OCI-LY1 (cell line): ENCODE measurements around the gene KLHL2.

Experiments
- H2AFZ ChIP-seq: fragments of 200-600 bp; sonication (generic), shearing (Covaris generic); 2 replicates; pipeline ENCODE4 v1.6.0; 2014; ENCODE audit warnings: antibody characterized with exemption, mild to moderate bottlenecking, low read length
- H3F3A ChIP-seq: fragments of 200-600 bp; sonication (generic), shearing (Covaris generic); 2 replicates; pipeline ENCODE4 v1.6.0; 2014; ENCODE audit warnings: mild to moderate bottlenecking, antibody characterized with exemption, low read length, moderate library complexity; ENCODE audit not compliant: insufficient read depth
- H3K27ac ChIP-seq: fragments of 200-600 bp; sonication (generic); 2 replicates; pipeline ENCODE4 v1.5.1; 2014; ENCODE audit warnings: low read length, mixed run types, mild to moderate bottlenecking, low read depth; ENCODE audit not compliant: poor library complexity, severe bottlenecking
- H3K27me3 ChIP-seq: fragments of 200-600 bp; sonication (generic); 2 replicates; pipeline ENCODE4 v1.6.0; 2014; ENCODE audit warnings: antibody characterized with exemption, mild to moderate bottlenecking, low read length, moderate library complexity; ENCODE audit not compliant: insufficient read depth
- H3K36me3 ChIP-seq: fragments of 200-600 bp; sonication (generic); 2 replicates; pipeline ENCODE4 v1.6.1; 2014; ENCODE audit warnings: mild to moderate bottlenecking, antibody characterized with exemption, low read length, moderate library complexity, mixed read lengths; ENCODE audit not compliant: insufficient read depth
- H3K4me1 ChIP-seq: fragments of 200-600 bp; sonication (generic); 2 replicates; pipeline ENCODE4 v1.5.1; 2014; ENCODE audit warnings: mild to moderate bottlenecking, low read length, moderate library complexity; ENCODE audit not compliant: insufficient read depth, severe bottlenecking
- H3K4me2 ChIP-seq: fragments of 200-600 bp; sonication (generic), shearing (Covaris generic); 2 replicates; pipeline ENCODE4 v1.6.1; 2014; ENCODE audit warnings: low read length
- H3K4me3 ChIP-seq: fragments of 200-600 bp; sonication (generic); 2 replicates; pipeline ENCODE4 v1.5.1; 2014; ENCODE audit warnings: low read length, low read depth, mild to moderate bottlenecking, mixed read lengths; ENCODE audit not compliant: poor library complexity, severe bottlenecking
- H3K79me2 ChIP-seq: fragments of 200-600 bp; shearing (Covaris generic); 2 replicates; pipeline ENCODE4 v1.6.1; 2016; ENCODE audit warnings: mixed run types, low read length, mixed read lengths; ENCODE audit not compliant: insufficient read depth
- H3K9ac ChIP-seq: fragments of 200-600 bp; sonication (generic), shearing (Covaris generic); 2 replicates; pipeline ENCODE4 v1.6.1; 2014; ENCODE audit warnings: mild to moderate bottlenecking, low read length, mixed read lengths
- H3K9me2 ChIP-seq: fragments of 200-600 bp; sonication (generic), shearing (Covaris generic); 2 replicates; pipeline ENCODE4 v1.6.1; 2014; ENCODE audit warnings: low read depth, mild to moderate bottlenecking, low read length, mixed read lengths
- H3K9me3 ChIP-seq: fragments of 200-600 bp; shearing (Covaris generic); 2 replicates; pipeline ENCODE4 v1.6.1; 2014; ENCODE audit warnings: low read length, mixed read lengths
- H4K20me1 ChIP-seq: fragments of 200-600 bp; sonication (generic), shearing (Covaris generic); 2 replicates; pipeline ENCODE4 v1.6.0; 2016; ENCODE audit warnings: mild to moderate bottlenecking, low read length; ENCODE audit not compliant: insufficient read depth
- EZH2 ChIP-seq: fragments of 200-600 bp; sonication (generic), shearing (Covaris generic); IDR thresholded peaks from 2 replicates; pipeline ENCODE4 v1.8.0; 2017; ENCODE audit warnings: borderline replicate concordance, mixed run types, mild to moderate bottlenecking, antibody characterized with exemption, low read length, moderate library complexity, mixed read lengths
- TF ChIP-seq, protein P1 (sequence below): fragments of 200-600 bp; sonication (generic), shearing (Covaris generic); IDR thresholded peaks from 2 replicates; pipeline ENCODE4 v1.5.1; 2017; ENCODE audit warnings: mild to moderate bottlenecking, antibody characterized with exemption, low read length, moderate library complexity, mixed read lengths

KLHL2 gene

DNA sequence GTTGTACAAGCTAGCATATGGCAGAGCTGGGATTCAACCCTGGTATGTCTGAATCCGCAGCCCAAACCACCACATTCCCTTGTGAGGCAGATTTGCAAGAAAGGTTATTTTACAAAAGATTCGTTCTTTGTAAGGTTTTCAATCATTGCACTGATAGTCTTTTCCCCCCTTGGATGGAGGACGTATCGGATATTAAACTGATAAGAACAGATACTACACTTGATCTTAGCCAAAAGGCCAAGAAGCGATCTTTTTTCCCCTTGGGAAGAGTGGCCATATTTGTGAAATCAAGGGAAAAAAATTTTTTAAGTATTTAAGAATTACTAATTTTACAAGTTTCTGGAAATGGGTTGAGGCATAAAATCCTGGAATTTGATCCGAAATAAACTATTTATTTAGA, 85.7 kb downstream of the KLHL2 start:
- H3F3A ChIP-seq, result no peaks in the 10 kb centered on the region
- no peaks in the 10 kb centered on the region for H3K9me3 ChIP-seq
- no peaks in the 10 kb centered on the region for H3K79me2 ChIP-seq
- H3K27ac ChIP-seq, result no peak overlapping the region
- peaks cover 7% of the 10 kb centered on the region; the same call in 1 of the 2 replicates for H3K36me3 ChIP-seq
- H3K4me3 ChIP-seq, result no peak overlapping the region
- TF ChIP-seq EZH2, result no peak
- TF ChIP-seq, protein P1, sequence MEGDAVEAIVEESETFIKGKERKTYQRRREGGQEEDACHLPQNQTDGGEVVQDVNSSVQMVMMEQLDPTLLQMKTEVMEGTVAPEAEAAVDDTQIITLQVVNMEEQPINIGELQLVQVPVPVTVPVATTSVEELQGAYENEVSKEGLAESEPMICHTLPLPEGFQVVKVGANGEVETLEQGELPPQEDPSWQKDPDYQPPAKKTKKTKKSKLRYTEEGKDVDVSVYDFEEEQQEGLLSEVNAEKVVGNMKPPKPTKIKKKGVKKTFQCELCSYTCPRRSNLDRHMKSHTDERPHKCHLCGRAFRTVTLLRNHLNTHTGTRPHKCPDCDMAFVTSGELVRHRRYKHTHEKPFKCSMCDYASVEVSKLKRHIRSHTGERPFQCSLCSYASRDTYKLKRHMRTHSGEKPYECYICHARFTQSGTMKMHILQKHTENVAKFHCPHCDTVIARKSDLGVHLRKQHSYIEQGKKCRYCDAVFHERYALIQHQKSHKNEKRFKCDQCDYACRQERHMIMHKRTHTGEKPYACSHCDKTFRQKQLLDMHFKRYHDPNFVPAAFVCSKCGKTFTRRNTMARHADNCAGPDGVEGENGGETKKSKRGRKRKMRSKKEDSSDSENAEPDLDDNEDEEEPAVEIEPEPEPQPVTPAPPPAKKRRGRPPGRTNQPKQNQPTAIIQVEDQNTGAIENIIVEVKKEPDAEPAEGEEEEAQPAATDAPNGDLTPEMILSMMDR, result no peak
- H3K4me1 ChIP-seq, result peaks cover 19% of the 10 kb centered on the region
- H3K27me3 ChIP-seq, result no peaks in the 10 kb centered on the region
- H3K4me2 ChIP-seq, result no peak overlapping the region
- H3K9ac ChIP-seq, result no peak overlapping the region
- no peaks in the 10 kb centered on the region for H4K20me1 ChIP-seq
- no peak overlapping the region for H2AFZ ChIP-seq
- H3K9me2 ChIP-seq, result no peaks in the 10 kb centered on the region

DNA sequence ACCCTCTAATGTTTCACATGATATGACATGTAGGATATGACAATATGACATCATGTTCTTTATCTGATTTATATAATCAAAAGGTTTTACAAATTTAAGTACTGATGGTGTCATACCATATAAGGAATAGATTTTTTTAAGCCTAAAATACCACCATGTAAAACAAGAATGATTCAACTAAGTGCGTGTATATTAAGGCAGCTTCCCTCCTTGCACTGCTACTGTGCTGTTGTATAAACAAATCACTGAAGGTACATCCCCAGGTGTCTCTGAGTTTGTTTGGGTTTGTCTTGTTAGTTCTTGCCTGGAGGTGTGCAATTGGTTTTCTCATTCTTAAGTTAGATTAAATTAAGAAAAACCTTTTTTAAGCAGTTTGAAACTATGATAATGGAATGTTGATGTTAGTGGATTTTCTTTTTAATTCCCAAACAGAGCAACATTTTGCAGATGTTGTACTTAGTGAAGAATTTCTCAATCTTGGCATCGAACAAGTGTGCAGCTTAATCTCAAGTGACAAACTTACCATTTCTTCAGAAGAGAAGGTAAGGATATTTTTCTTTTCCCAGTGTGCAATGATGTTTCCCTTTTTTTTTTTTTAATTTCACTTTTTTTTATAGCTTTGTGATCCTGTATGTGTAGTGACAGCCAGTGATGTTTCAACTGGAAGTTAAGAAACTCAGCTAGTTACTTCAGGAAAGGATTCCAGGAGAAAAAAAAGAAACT, 86.7 kb downstream of the KLHL2 start:
- Histone ChIP-seq H4K20me1 (no peaks in the 10 kb centered on the region), H3K27ac (peak overlapping the region; percentile 73), H3K9ac (no peak overlapping the region; the same call in 1 of the 2 replicates), H3K9me2 (no peaks in the 10 kb centered on the region), H3K36me3 (peaks cover 12% of the 10 kb centered on the region; the same call in 1 of the 2 replicates), H3K9me3 (no peaks in the 10 kb centered on the region), H3K4me2 (peak overlapping the region; percentile 35; the same call in 1 of the 2 replicates), H3K27me3 (no peaks in the 10 kb centered on the region), H3F3A (no peaks in the 10 kb centered on the region), H3K4me1 (peaks cover 19% of the 10 kb centered on the region), H3K79me2 (no peaks in the 10 kb centered on the region), H2AFZ (no peak overlapping the region), H3K4me3 (peak overlapping the region; percentile 13)
- no peak for TF ChIP-seq EZH2
- TF ChIP-seq, protein P1, result no peak

DNA sequence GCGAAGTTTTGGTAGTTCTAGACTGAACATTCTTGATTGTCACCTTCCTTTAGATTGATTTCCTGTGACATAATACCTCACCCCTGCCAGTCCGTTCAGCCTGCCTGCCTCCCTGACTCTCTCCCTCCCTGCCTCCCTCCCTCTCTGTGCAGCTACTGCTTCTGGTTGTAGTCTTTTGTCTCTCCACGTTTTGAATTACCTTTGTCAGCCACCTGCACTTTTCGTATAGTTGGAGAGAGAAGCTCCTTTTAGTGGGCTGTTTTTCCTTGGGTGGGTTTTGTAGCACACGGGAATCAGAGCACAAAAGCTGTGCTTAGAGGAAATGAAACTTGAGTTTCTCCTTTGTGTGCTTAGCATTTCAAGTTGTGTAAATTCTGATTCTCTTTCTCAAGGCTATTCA, 87.5 kb downstream of the KLHL2 start:
- H3K4me3 ChIP-seq, result peak overlapping the region; percentile 13
- H3F3A ChIP-seq, result no peaks in the 10 kb centered on the region
- H3K27me3 ChIP-seq, result no peaks in the 10 kb centered on the region
- H3K79me2 ChIP-seq, result no peaks in the 10 kb centered on the region
- H2AFZ ChIP-seq, result no peak overlapping the region
- H3K4me1 ChIP-seq, result peaks cover 19% of the 10 kb centered on the region
- peaks cover 12% of the 10 kb centered on the region; the same call in 1 of the 2 replicates for H3K36me3 ChIP-seq
- H3K4me2 ChIP-seq, result peak overlapping the region; percentile 35; the same call in 1 of the 2 replicates
- no peak for TF ChIP-seq EZH2
- no peaks in the 10 kb centered on the region for H3K9me3 ChIP-seq
- no peaks in the 10 kb centered on the region for H3K9me2 ChIP-seq
- no peak overlapping the region; the same call in 1 of the 2 replicates for H3K9ac ChIP-seq
- H3K27ac ChIP-seq, result peak overlapping the region; percentile 73
- H4K20me1 ChIP-seq, result no peaks in the 10 kb centered on the region

GRCh38 chr4:165297626-165298025, 90.3 kb downstream of the KLHL2 start:
- Histone ChIP-seq H3K4me2 (no peak overlapping the region), H3K79me2 (no peaks in the 10 kb centered on the region), H2AFZ (no peak overlapping the region), H3K27me3 (no peaks in the 10 kb centered on the region), H3K4me1 (peaks cover 34% of the 10 kb centered on the region), H3F3A (no peaks in the 10 kb centered on the region), H3K4me3 (no peak overlapping the region), H3K27ac (no peak overlapping the region), H3K9me2 (no peaks in the 10 kb centered on the region), H3K36me3 (peaks cover 12% of the 10 kb centered on the region; the same call in 1 of the 2 replicates), H3K9me3 (no peaks in the 10 kb centered on the region), H4K20me1 (no peaks in the 10 kb centered on the region), H3K9ac (no peak overlapping the region)
- TF ChIP-seq, protein P1, result no peak
- no peak for TF ChIP-seq EZH2
